Stimulated activated CD8-positive, alpha-beta memory T cell treated with anti-CD3 and anti-CD28 coated beads, Interleukin-2, amount 100 ng/mL, for 48 hours (primary cell): ENCODE results near the gene SLC1A1.

Experiments used
- DNase-seq, 2 donors: peaks; one replicate each; pipeline ENCODE4 v3.0.0-alpha.2; 2020; ENCODE audit warnings: low read depth in 2 of 2

Gene SLC1A1

DNA sequence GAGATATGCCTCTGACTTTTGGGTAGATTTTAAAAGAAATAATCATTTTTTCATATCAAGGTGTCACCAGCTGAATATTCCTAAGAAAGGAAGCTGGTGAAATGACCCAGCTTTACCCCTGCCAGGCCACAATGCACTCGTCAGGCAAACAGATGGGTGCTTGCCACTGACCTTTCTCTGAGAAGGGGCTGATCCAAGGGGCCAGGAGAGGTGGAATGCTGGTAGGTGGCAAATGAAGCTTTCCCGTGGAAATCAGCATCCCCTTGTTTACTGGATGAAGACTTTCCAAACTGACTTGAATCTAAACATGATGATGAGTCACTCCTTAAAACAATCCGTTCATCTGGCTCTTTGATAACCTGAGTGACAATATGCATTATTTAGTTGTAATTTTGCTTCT is 127.5 kb downstream of the SLC1A1 start:
- no peak for DNase-seq

- DNase-seq = no peak
These were observed 128.4 kb downstream of the SLC1A1 start for GRCh38 chr9:4618700-4619099.

- DNase-seq = no peak
These were observed 129.9 kb downstream of the SLC1A1 start for GRCh38 chr9:4620057-4620765.

- DNase-seq = no peak
These were observed 130.8 kb downstream of the SLC1A1 start for GRCh38 chr9:4620881-4621555.

- no peak for DNase-seq
These were observed 131.7 kb downstream of the SLC1A1 start for GRCh38 chr9:4622016-4622415.

DNA sequence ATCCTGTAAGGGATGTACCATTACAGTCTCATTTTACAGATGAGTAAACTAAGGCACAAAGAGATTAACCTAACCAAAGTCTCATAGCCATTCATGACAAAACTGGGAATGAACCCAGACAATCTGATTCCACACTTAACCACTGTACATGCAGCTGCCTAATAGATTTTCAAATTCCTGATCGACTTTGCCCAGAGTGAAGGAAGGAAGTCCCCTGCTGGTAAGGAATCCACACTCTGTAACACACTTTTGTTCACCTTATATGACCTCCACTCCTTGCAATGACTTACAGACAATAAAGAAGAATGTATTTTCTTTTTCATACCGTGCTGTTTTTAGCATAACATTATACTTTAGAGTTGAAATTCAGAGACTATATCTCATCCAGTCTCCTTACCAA is 140.6 kb downstream of the SLC1A1 start:
- no peak for DNase-seq
